Heart left ventricle (tissue), 13 donors: Measurements from ENCODE around the gene THSD7B.

Source experiments
- CTCF ChIP-seq, 12 donors: fragments of 200-600 bp; sonication (generic) in 4 of 12; IDR thresholded peaks; one replicate each; pipeline versions ENCODE4 v1.5.0 to v1.8.0; 2018 to 2022; ENCODE audit warnings: antibody characterized with exemption in 12 of 12, mild to moderate bottlenecking in 5 of 12
- POLR2A ChIP-seq, 2 donors: fragments of 450-650 bp; IDR thresholded peaks; one replicate each; pipeline ENCODE4 v1.6.1; 2017; ENCODE audit warnings: antibody characterized with exemption in 2 of 2, mild to moderate bottlenecking in 2 of 2, moderate library complexity in 2 of 2
- donor health status: ischemic (EF 13 %, LVEDD 7.1; RV severe dilation, severe dysfunction).
- donor health status: DM: no; HTN: yes; CAD: no.
- donor health status: DM: no; HTN: no; CAD: no.
- donor health status: ischemic (EF 25% LVEDD 6.9; RV normal size, moderate dysfunction).
- donor health status: ischemic (EF 25% LVEDD 5.7; RV mildly dilated, moderate dysfunction).
- donor health status: ischemic (EF 35%, LVEDD 5.7; RV mildly dilated, moderate dysfunction).
- donor health status: nonischemic (EF 11% LVEDD 7.7; RV severe dilation, severe dysfunction).
- donor health status: DM: yes; HTN: yes; CAD: no.
- donor health status: PGD.
- donor health status: ischemic (EF 29% LVEDD 5.4; RV normal size, mild dysfunction).
- donor health status: nonischemic (EF 23%, LVEDD 6.1; RV moderate dilation, normal function).

- no peak for TF ChIP-seq CTCF (IDR thresholded peaks at IDR 0.05)
- TF ChIP-seq POLR2A (IDR thresholded peaks at IDR 0.05): no peak
Observed at GRCh38 chr2:137676346-137676745, 911.0 kb downstream of the THSD7B start.
